Calu3 (cell line): ENCODE results near the gene PCSK4. TPM values are rescaled to one million over a fixed set of nuclear protein-coding genes. Genes with fewer than 3 reads are reported as not detected.
"Not testable (repeated sequence)": the region's sequence is repeated elsewhere in the genome, so short reads cannot be mapped to it uniquely, and the experiment has no call there.

ENCODE experiments used
- BruUV-seq: library from RNA; stranded (reverse); fragments of 400-500 nt; replicated peaks from 2 replicates; lab custom pipeline; 2021; lab: Mats Ljungman, UMichigan
- CTCF ChIA-PET: fragments of 300-600 bp; sonication (Branson Sonifier 250); formaldehyde crosslinking; loops from one replicate; lab custom pipeline; 2022; ENCODE audit warnings: antibody characterized with exemption; lab: Charles Lee
- DNase-seq: peaks from one replicate; pipeline ENCODE4 v3.0.0; 2022
- H3K27ac Mint-ChIP-seq: one replicate; pipeline ENCODE4 v1.8.0; 2022; ENCODE audit warnings: mixed read lengths; ENCODE audit not compliant: unreplicated experiment
- H3K27me3 Mint-ChIP-seq: one replicate; pipeline ENCODE4 v1.8.0; 2022; ENCODE audit warnings: mixed read lengths; ENCODE audit not compliant: unreplicated experiment
- H3K36me3 Mint-ChIP-seq: one replicate; pipeline ENCODE4 v1.8.0; 2022; ENCODE audit warnings: mild to moderate bottlenecking, moderate library complexity, mixed read lengths; ENCODE audit not compliant: insufficient read depth, unreplicated experiment
- H3K4me1 Mint-ChIP-seq: one replicate; pipeline ENCODE4 v1.8.0; 2022; ENCODE audit warnings: mild to moderate bottlenecking, low read depth, mixed read lengths; ENCODE audit not compliant: unreplicated experiment
- H3K4me3 Mint-ChIP-seq: one replicate; pipeline ENCODE4 v1.8.0; 2022; ENCODE audit warnings: mild to moderate bottlenecking, low read depth, moderate library complexity, mixed read lengths; ENCODE audit not compliant: unreplicated experiment
- H3K9me3 Mint-ChIP-seq: one replicate; pipeline ENCODE4 v1.8.0; 2022; ENCODE audit warnings: low read depth, mixed read lengths; ENCODE audit not compliant: unreplicated experiment
- CTCF ChIP-seq: fragments of 200-600 bp; IDR thresholded peaks from one replicate; pipeline ENCODE4 v1.8.0; 2022; ENCODE audit warnings: antibody characterized with exemption; ENCODE audit not compliant: unreplicated experiment
- intact Hi-C: fragments of 100-400 bp; cut with micrococcal nuclease; formaldehyde crosslinking; loops from one replicate; pipeline ENCODE4 v1.10.0; 2022; ENCODE audit not compliant: unreplicated experiment
- total RNA-seq: library from RNA; stranded (reverse); gene quantifications from 2 replicates; pipeline ENCODE4 v1.2.3, GENCODE V29; 2022

PCSK4 gene
- total RNA-seq, 1 experiment from 2014 or later = 5.5 TPM

- CTCF ChIA-PET = no interaction called here
- Mint-ChIP-seq H3K4me3 (no peak overlapping the region), H3K4me1 (peaks cover 7% of the 10 kb centered on the region), H3K36me3 (no peaks in the 10 kb centered on the region), H3K27me3 (peaks cover 41% of the 10 kb centered on the region), H3K9me3 (no peaks in the 10 kb centered on the region), H3K27ac (no peak overlapping the region)
- intact Hi-C loops = no loop called here
- no TSS peak for BruUV-seq
- TF ChIP-seq CTCF = no peak
- no peak for DNase-seq
Measured at GRCh38 chr19:1522838-1523237, 32.7 kb upstream of the PCSK4 start.

- H3K27me3 Mint-ChIP-seq = peaks cover 33% of the 10 kb centered on the region
- CTCF ChIA-PET = interaction anchor here (0.6 kb wide), 1 partner anchor 289 kb away, joined by 5 read pairs; no protein-coding TSS in a partner anchor
- intact Hi-C loops = no loop called here
Measured at GRCh38 chr19:1522061-1522460, 31.9 kb upstream of the PCSK4 start.

GRCh38 chr19:1521636-1522035 lies 31.5 kb upstream of the PCSK4 start:
- Mint-ChIP-seq H3K9me3 (no peaks in the 10 kb centered on the region), H3K36me3 (no peaks in the 10 kb centered on the region), H3K4me1 (peaks cover 6% of the 10 kb centered on the region), H3K27ac (no peak overlapping the region), H3K4me3 (no peak overlapping the region), H3K27me3 (peaks cover 29% of the 10 kb centered on the region)
- BruUV-seq = no TSS peak
- CTCF ChIA-PET = interaction anchor here (0.6 kb wide), 1 partner anchor 290 kb away, joined by 5 read pairs; no protein-coding TSS in a partner anchor
- no peak for TF ChIP-seq CTCF
- no peak for DNase-seq
- intact Hi-C loops = no loop called here

More at GRCh38 chr19:1522061-1522460, 31.9 kb upstream of the PCSK4 start:
- BruUV-seq = no TSS peak
- no peak for DNase-seq
- Mint-ChIP-seq H3K9me3 (no peaks in the 10 kb centered on the region), H3K27ac (no peak overlapping the region), H3K4me1 (peaks cover 7% of the 10 kb centered on the region), H3K4me3 (no peak overlapping the region), H3K36me3 (no peaks in the 10 kb centered on the region)
- no peak for TF ChIP-seq CTCF

GRCh38 chr19:1520203-1520780 lies 30.1 kb upstream of the PCSK4 start:
- Mint-ChIP-seq H3K4me1 (no peaks in the 10 kb centered on the region), H3K27me3 (peaks cover 16% of the 10 kb centered on the region), H3K27ac (no peak overlapping the region), H3K9me3 (no peaks in the 10 kb centered on the region), H3K4me3 (no peak overlapping the region), H3K36me3 (no peaks in the 10 kb centered on the region)
- intact Hi-C loops = no loop called here
- no TSS peak for BruUV-seq
- CTCF ChIA-PET = no interaction called here
- no peak for TF ChIP-seq CTCF
- DNase-seq = peak; percentile 32

GRCh38 chr19:1519802-1520201 lies 29.7 kb upstream of the PCSK4 start:
- CTCF ChIA-PET, BruUV-seq, H3K36me3 Mint-ChIP-seq, H3K4me1 Mint-ChIP-seq, H3K27ac Mint-ChIP-seq, H3K9me3 Mint-ChIP-seq, DNase-seq, intact Hi-C loops, H3K4me3 Mint-ChIP-seq: not testable (repeated sequence)
- H3K27me3 Mint-ChIP-seq = peaks cover 11% of the 10 kb centered on the region
